ENCODE data around the gene URI1. TPM values are rescaled to one million over a fixed set of nuclear protein-coding genes. Genes with fewer than 3 reads are reported as not detected.

URI1 gene
- total and polyA plus RNA-seq, 3 donors from 2014 or later: 71.4 to 105 (median 104) TPM

DNA sequence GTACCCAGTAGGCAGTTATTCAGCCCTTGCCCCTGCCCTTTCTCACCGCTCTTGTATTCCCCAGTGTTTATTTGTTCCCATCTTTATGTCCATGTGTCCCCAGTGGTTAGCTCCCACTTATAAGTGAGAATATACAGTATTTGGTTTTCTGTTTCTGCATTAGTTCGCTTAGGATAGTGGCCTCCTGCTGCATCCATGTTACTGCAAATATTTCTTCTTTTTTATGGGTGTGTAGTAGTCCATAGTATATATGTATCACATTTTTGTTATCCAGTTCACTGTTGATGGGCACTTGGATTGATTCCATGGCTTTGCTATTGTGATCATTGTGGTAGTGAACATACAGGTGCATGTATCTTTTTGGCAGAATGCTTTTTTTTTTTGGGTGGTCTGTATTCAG lies 32.7 kb downstream of the URI1 start:
- intact Hi-C loops (cut with DNase I; ENCODE audit: low total_unique reads): no loop called here
- TF ChIP-seq, protein P1, sequence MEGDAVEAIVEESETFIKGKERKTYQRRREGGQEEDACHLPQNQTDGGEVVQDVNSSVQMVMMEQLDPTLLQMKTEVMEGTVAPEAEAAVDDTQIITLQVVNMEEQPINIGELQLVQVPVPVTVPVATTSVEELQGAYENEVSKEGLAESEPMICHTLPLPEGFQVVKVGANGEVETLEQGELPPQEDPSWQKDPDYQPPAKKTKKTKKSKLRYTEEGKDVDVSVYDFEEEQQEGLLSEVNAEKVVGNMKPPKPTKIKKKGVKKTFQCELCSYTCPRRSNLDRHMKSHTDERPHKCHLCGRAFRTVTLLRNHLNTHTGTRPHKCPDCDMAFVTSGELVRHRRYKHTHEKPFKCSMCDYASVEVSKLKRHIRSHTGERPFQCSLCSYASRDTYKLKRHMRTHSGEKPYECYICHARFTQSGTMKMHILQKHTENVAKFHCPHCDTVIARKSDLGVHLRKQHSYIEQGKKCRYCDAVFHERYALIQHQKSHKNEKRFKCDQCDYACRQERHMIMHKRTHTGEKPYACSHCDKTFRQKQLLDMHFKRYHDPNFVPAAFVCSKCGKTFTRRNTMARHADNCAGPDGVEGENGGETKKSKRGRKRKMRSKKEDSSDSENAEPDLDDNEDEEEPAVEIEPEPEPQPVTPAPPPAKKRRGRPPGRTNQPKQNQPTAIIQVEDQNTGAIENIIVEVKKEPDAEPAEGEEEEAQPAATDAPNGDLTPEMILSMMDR (IDR thresholded peaks at IDR 0.05): no peak
- TF ChIP-seq POLR2A (IDR thresholded peaks at IDR 0.05): no peak
- no peak overlapping the region for H3K4me3 ChIP-seq
- no peaks in the 10 kb centered on the region for H3K36me3 ChIP-seq (ENCODE audit: low read depth, missing control alignments)
- DNase-seq: no peak
- no peaks in the 10 kb centered on the region for H3K9me3 ChIP-seq
- no peaks in the 10 kb centered on the region for H3K27me3 ChIP-seq
- no peaks in the 10 kb centered on the region for H3K4me1 ChIP-seq
- 93 to 98% methylated on average over 2 of the region's 2 CpGs for WGBS, 2 donors
- H3K27ac ChIP-seq: no peak overlapping the region

DNA sequence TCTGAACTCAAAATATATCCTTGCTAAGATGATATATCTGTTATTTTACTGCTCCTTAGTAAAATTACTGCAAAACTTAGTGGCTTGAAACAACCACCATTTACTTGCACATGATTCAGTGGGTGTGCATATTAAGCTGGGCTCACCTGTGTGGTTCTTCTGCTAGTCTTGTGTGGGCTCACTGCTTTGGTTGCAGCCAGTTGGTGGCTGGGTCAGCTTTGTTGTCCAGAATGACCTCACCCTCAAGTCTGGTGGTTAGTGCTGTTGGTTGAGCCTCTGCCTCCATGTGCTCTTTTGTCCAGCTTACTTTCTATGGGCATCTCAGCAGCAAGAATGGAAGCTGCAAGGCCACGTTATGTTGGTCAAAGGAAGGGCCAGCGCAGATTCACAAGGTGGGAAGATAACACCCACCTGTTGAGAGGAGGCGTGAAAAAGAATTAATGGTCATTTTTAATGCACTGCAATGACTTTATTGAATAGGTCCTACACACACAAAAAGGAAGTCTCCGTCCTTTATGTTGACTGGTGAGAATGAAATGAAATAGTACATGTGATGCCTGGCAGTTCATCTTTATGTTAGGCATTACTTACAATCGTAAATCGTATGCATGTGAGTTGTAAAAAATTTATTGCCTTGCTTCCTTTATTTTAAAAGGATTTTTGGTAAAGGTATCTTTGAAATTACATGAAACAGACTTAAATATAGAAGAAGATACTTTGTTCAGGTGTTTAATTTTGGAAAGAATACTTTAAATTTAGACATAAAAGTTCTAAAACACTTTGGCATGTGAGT lies 34.3 kb downstream of the URI1 start:
- no peak overlapping the region for H3K27ac ChIP-seq
- intact Hi-C loops (cut with DNase I; ENCODE audit: low total_unique reads): no loop called here
- no peak for DNase-seq
- no peaks in the 10 kb centered on the region for H3K36me3 ChIP-seq (ENCODE audit: low read depth, missing control alignments)
- H3K9me3 ChIP-seq: no peaks in the 10 kb centered on the region
- H3K4me3 ChIP-seq: no peak overlapping the region
- no peaks in the 10 kb centered on the region for H3K4me1 ChIP-seq
- TF ChIP-seq POLR2A (IDR thresholded peaks at IDR 0.05): no peak
- TF ChIP-seq, protein P1 (IDR thresholded peaks at IDR 0.05): no peak
- no peaks in the 10 kb centered on the region for H3K27me3 ChIP-seq
- WGBS, 2 donors: 95 to 96% methylated on average over 6 of the region's 6 CpGs

DNA sequence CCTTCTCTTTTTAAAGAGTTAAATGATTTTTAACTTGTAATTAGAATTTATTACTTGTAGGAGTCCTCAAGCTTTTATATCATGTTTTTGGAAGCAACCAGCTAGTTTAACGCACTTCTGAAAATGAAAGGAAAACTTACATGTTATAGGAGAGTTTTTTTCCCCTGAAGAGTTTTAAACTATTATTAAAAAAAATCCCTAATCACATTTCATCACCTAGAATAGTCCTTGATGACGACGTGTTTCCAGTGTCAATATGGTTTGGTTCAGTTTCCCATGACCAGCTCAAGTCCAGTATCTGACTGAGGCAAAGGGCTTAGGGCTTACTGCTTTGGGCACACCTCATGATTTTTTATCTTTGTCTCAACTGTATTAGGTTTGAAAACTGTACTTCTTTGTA lies 36.0 kb downstream of the URI1 start:
- Histone ChIP-seq H3K27me3 (no peaks in the 10 kb centered on the region), H3K4me1 (peaks cover 11% of the 10 kb centered on the region), H3K4me3 (no peak overlapping the region), H3K36me3 (ENCODE audit: low read depth, missing control alignments) (no peaks in the 10 kb centered on the region), H3K27ac (no peak overlapping the region), H3K9me3 (no peaks in the 10 kb centered on the region)
- no peak for DNase-seq
- TF ChIP-seq, protein P1 (IDR thresholded peaks at IDR 0.05): no peak
- TF ChIP-seq POLR2A (IDR thresholded peaks at IDR 0.05): no peak
- intact Hi-C loops (cut with DNase I; ENCODE audit: low total_unique reads): no loop called here
- WGBS, 2 donors: 50 to 57% methylated on average over 3 of the region's 3 CpGs

DNA sequence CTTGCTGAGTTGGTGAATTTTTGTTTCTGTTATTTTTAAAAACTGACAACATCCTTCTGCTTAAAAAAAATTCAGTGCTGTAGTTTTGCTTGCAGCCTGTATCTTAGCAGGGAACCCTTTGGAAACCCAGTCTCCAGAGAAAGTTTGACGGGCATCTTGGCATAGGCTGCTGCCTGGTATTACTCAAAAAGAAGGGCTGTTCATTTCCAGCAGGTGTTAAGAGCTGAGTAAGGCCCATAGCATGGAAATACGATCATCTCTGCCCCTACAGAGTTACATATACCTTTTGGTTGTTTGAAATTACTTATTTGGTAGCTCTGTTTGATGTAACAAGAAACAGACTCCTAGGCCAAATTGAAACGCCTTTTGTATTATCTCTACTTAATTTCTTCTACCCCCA lies 41.5 kb downstream of the URI1 start:
- H3K9me3 ChIP-seq: no peaks in the 10 kb centered on the region
- H3K4me1 ChIP-seq: peaks cover 13% of the 10 kb centered on the region
- WGBS, 2 donors: 74 to 75% methylated on average over 3 of the region's 3 CpGs
- intact Hi-C loops (cut with DNase I; ENCODE audit: low total_unique reads): no loop called here
- no peaks in the 10 kb centered on the region for H3K36me3 ChIP-seq (ENCODE audit: low read depth, missing control alignments)
- no peak overlapping the region for H3K4me3 ChIP-seq
- H3K27me3 ChIP-seq: no peaks in the 10 kb centered on the region
- TF ChIP-seq, protein P1 (IDR thresholded peaks at IDR 0.05): no peak
- TF ChIP-seq POLR2A (IDR thresholded peaks at IDR 0.05): no peak
- no peak overlapping the region for H3K27ac ChIP-seq
- no peak for DNase-seq

DNA sequence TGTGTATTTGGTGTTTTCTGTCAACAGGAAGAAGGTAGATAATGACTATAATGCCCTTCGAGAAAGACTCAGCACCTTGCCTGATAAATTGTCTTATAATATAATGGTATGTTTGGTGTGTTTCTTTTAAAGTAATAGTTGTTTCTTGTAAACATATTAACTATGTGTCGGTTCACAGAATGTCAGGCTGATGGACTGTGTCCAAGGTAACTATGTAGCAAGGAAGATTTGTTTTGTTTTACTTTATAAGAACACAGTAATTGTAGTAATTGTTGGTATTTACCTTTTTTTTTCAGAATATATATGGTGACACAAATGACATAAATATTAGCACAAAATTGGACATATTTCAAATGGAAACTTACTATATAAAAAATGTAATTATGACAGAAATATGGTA lies 43.2 kb downstream of the URI1 start:
- intact Hi-C loops (cut with DNase I; ENCODE audit: low total_unique reads): no loop called here
- no peak overlapping the region for H3K4me3 ChIP-seq
- no peaks in the 10 kb centered on the region for H3K9me3 ChIP-seq
- H3K27me3 ChIP-seq: no peaks in the 10 kb centered on the region
- H3K27ac ChIP-seq: no peak overlapping the region
- no peaks in the 10 kb centered on the region for H3K36me3 ChIP-seq (ENCODE audit: low read depth, missing control alignments)
- H3K4me1 ChIP-seq: peaks cover 13% of the 10 kb centered on the region
- DNase-seq: no peak
- TF ChIP-seq, protein P1 (IDR thresholded peaks at IDR 0.05): no peak
- WGBS, 2 donors: 61 to 84% methylated on average over 2 of the region's 2 CpGs
